SK-N-SH (cell line): ENCODE measurements around the gene SMIM8. TPM values are rescaled to one million over a fixed set of nuclear protein-coding genes. Genes with fewer than 3 reads are reported as not detected.

Experiments used
- CTCF ChIA-PET: fragments of 300-600, 350-600 bp; formaldehyde crosslinking; extraction: SDS; loops from one replicate; lab custom pipeline; 2021; lab: Yijun Ruan, JAX
- POLR2A ChIA-PET: fragments of 350-600 bp; sonication (Branson Sonifier 250); formaldehyde crosslinking; extraction: SDS; loops from one replicate; lab custom pipeline; 2020; ENCODE audit warnings: antibody characterized with exemption, inconsistent platforms; lab: Yijun Ruan, JAX
- DNase-seq: peaks from one replicate; pipeline ENCODE4 v3.0.0; 2012
- H2AFZ ChIP-seq: fragments of 200-600 bp; sonication (generic); 2 replicates; pipeline ENCODE4 v1.8.1; 2016; ENCODE audit warnings: antibody characterized with exemption, mild to moderate bottlenecking, low read depth
- H3F3A ChIP-seq: fragments of 200-600 bp; sonication (generic); replicated peaks from 2 replicates; pipeline ENCODE3; 2016; ENCODE audit warnings: antibody characterized with exemption, mild to moderate bottlenecking; ENCODE audit not compliant: insufficient read depth
- H3K27ac ChIP-seq, 2 experiments: fragments of 200-500 bp in 1 of 2; fragments of 200-600 bp in 1 of 2; sonication (Bioruptor generic) in 1 of 2; sonication (generic), shearing (Covaris generic) in 1 of 2; 2 replicates each; pipeline versions ENCODE4 v1.5.1 to v1.6.1; 2014 to 2016; ENCODE audit warnings: low read depth in 2 of 2, inconsistent platforms in 1 of 2, low read length in 1 of 2, mild to moderate bottlenecking in 1 of 2, mixed read lengths in 1 of 2
- H3K27me3 ChIP-seq: fragments of 200-600 bp; sonication (generic), shearing (Covaris generic); 2 replicates; pipeline ENCODE4 v1.6.1; 2016; ENCODE audit warnings: mixed run types; ENCODE audit not compliant: insufficient read depth
- H3K36me3 ChIP-seq, 2 experiments: fragments of 200-500 bp in 1 of 2; fragments of 200-600 bp in 1 of 2; sonication (Bioruptor generic) in 1 of 2; sonication (generic) in 1 of 2; replicated peaks in 1 of 2; 2 replicates each; pipeline versions ENCODE3 to v1.5.1; 2014 to 2016; ENCODE audit warnings: low read length in 1 of 2, mild to moderate bottlenecking in 1 of 2; ENCODE audit not compliant: insufficient read depth in 2 of 2, control insufficient read depth in 1 of 2
- H3K4me1 ChIP-seq, 2 experiments: fragments of 200-500 bp in 1 of 2; fragments of 200-600 bp in 1 of 2; sonication (Bioruptor generic) in 1 of 2; sonication (generic), shearing (Covaris generic) in 1 of 2; 2 replicates each; pipeline versions ENCODE4 v1.5.1 to v1.6.1; 2014 to 2016; ENCODE audit warnings: low read depth in 1 of 2, low read length in 1 of 2, mixed run types in 1 of 2; ENCODE audit not compliant: insufficient read depth in 2 of 2, control insufficient read depth in 1 of 2
- H3K4me2 ChIP-seq: fragments of 200-600 bp; sonication (generic), shearing (Covaris generic); 2 replicates; pipeline ENCODE4 v1.6.1; 2017; ENCODE audit warnings: mixed run types
- H3K4me3 ChIP-seq, 2 experiments: fragments of 200-500 bp in 1 of 2; fragments of 200-600 bp in 1 of 2; sonication (Bioruptor generic) in 1 of 2; sonication (generic), shearing (Covaris generic) in 1 of 2; 2 replicates each; pipeline versions ENCODE4 v1.5.1 to v1.8.1; 2014 to 2016; ENCODE audit warnings: low read depth in 2 of 2, inconsistent platforms in 1 of 2, low read length in 1 of 2, mild to moderate bottlenecking in 1 of 2, mixed read lengths in 1 of 2, moderate library complexity in 1 of 2
- H3K79me2 ChIP-seq: fragments of 200-600 bp; sonication (generic); 2 replicates; pipeline ENCODE4 v1.8.1; 2017; ENCODE audit warnings: mild to moderate bottlenecking; ENCODE audit not compliant: insufficient read depth
- H3K9ac ChIP-seq: fragments of 200-600 bp; sonication (generic); 2 replicates; pipeline ENCODE4 v1.6.1; 2017; ENCODE audit warnings: mixed run types
- H3K9me2 ChIP-seq: fragments of 200-600 bp; sonication (generic); 2 replicates; pipeline ENCODE4 v1.6.1; 2017; ENCODE audit warnings: mixed run types
- H3K9me3 ChIP-seq: fragments of 200-600 bp; sonication (generic); 2 replicates; pipeline ENCODE4 v1.6.1; 2017; ENCODE audit warnings: mixed run types, mild to moderate bottlenecking, moderate library complexity
- H4K20me1 ChIP-seq: fragments of 200-600 bp; sonication (generic); 2 replicates; pipeline ENCODE4 v1.6.1; 2017; ENCODE audit warnings: mild to moderate bottlenecking, mixed run types; ENCODE audit not compliant: insufficient read depth
- CHD2 ChIP-seq: fragments of 150-350 bp; IDR thresholded peaks from 2 replicates; pipeline ENCODE4 v1.6.1; 2018; ENCODE audit warnings: low read length; ENCODE audit not compliant: partially characterized antibody
- ELF1 ChIP-seq: IDR thresholded peaks from 2 replicates; pipeline ENCODE4 v1.4.0; 2012
- EP300 ChIP-seq, 2 experiments: IDR thresholded peaks; 2 replicates each; pipeline versions ENCODE4 v1.4.0 to v1.6.1; 2012; ENCODE audit warnings: borderline replicate concordance in 1 of 2, low read depth in 1 of 2, low read length in 1 of 2
- EZH2phosphoT487 ChIP-seq: fragments of 200-600 bp; sonication (generic); IDR thresholded peaks from 2 replicates; pipeline ENCODE4 v1.6.1; 2017; ENCODE audit warnings: low read depth, mixed run types, mild to moderate bottlenecking, antibody characterized with exemption, moderate library complexity, borderline replicate concordance
- FOXJ3 ChIP-seq: sonication (generic); formaldehyde crosslinking; IDR thresholded peaks from 2 replicates; pipeline ENCODE4 v1.5.1; 2020; ENCODE audit warnings: mild to moderate bottlenecking, missing genetic modification reagents
- FOXM1 ChIP-seq: IDR thresholded peaks from 2 replicates; pipeline ENCODE4 v1.4.0; 2012; ENCODE audit warnings: low read depth, mild to moderate bottlenecking
- GABPA ChIP-seq: IDR thresholded peaks from 2 replicates; pipeline ENCODE4 v1.4.0; 2012; ENCODE audit warnings: low read depth, mild to moderate bottlenecking
- GATA2 ChIP-seq: sonication (generic); formaldehyde crosslinking; IDR thresholded peaks from 2 replicates; pipeline ENCODE4 v1.5.0; 2020; ENCODE audit warnings: mild to moderate bottlenecking, missing genetic modification reagents
- MEF2A ChIP-seq: IDR thresholded peaks from 2 replicates; pipeline ENCODE4 v1.4.0; 2012; ENCODE audit warnings: low read depth, borderline replicate concordance
- MXI1 ChIP-seq: IDR thresholded peaks from 2 replicates; pipeline ENCODE4 v1.6.1; 2012; ENCODE audit warnings: mild to moderate bottlenecking, low read depth, low read length, improper control_type of control experiment
- NFIC ChIP-seq: IDR thresholded peaks from 2 replicates; pipeline ENCODE4 v1.4.0; 2012; ENCODE audit warnings: borderline replicate concordance
- POLR2AphosphoS5 ChIP-seq: IDR thresholded peaks from 2 replicates; pipeline ENCODE4 v1.6.1; 2012; ENCODE audit warnings: low read depth, low read length
- RAD21 ChIP-seq: IDR thresholded peaks from 2 replicates; pipeline ENCODE4 v1.6.1; 2012; ENCODE audit warnings: mild to moderate bottlenecking, low read length
- RCOR1 ChIP-seq: fragments of 150-350 bp; IDR thresholded peaks from 2 replicates; pipeline ENCODE4 v1.6.1; 2017; ENCODE audit warnings: antibody characterized with exemption, low read length
- RFX5 ChIP-seq: IDR thresholded peaks from 2 replicates; pipeline ENCODE4 v1.6.1; 2012; ENCODE audit warnings: mild to moderate bottlenecking, improper control_type of control experiment, low read length
- TAF1 ChIP-seq: IDR thresholded peaks from 2 replicates; pipeline ENCODE4 v1.6.1; 2012; ENCODE audit warnings: low read depth, mild to moderate bottlenecking, low read length, moderate library complexity, borderline replicate concordance
- WGBS: methylation state at CpG from one replicate; pipeline ENCODE4 v1.1.6; 2017; ENCODE audit warnings: low lambda C conversion rate; 5-methylcytosine and 5-hydroxymethylcytosine counted together
- polyA plus RNA-seq, 3 experiments: library from polyadenylated mRNA; depleted of rRNA; stranded (reverse); fragments of >200 nt; gene quantifications; 2 replicates each; pipeline ENCODE4 v1.2.3, GENCODE V29; 2012
- TF ChIP-seq, protein P1 (sequence below): fragments of 150-350 bp; IDR thresholded peaks from 2 replicates; pipeline ENCODE4 v1.6.1; 2017; ENCODE audit warnings: antibody characterized with exemption, low read length, low read depth, borderline replicate concordance
- TF ChIP-seq, protein P2 (sequence below): fragments of 150-350 bp; IDR thresholded peaks from 2 replicates; pipeline ENCODE4 v1.6.1; 2016; ENCODE audit warnings: mild to moderate bottlenecking, low read depth, low read length
- TF ChIP-seq, protein P3 (sequence below): IDR thresholded peaks from 2 replicates; pipeline ENCODE4 v1.4.0; 2012; ENCODE audit warnings: low read depth
- TF ChIP-seq, protein P4 (sequence below): IDR thresholded peaks from 2 replicates; pipeline ENCODE4 v1.4.0; 2012; ENCODE audit warnings: low read depth, borderline replicate concordance

SMIM8 gene
- polyA plus RNA-seq, 1 of the 3 experiments (the other 2 are of a cell fraction), result 1.6 TPM

DNA sequence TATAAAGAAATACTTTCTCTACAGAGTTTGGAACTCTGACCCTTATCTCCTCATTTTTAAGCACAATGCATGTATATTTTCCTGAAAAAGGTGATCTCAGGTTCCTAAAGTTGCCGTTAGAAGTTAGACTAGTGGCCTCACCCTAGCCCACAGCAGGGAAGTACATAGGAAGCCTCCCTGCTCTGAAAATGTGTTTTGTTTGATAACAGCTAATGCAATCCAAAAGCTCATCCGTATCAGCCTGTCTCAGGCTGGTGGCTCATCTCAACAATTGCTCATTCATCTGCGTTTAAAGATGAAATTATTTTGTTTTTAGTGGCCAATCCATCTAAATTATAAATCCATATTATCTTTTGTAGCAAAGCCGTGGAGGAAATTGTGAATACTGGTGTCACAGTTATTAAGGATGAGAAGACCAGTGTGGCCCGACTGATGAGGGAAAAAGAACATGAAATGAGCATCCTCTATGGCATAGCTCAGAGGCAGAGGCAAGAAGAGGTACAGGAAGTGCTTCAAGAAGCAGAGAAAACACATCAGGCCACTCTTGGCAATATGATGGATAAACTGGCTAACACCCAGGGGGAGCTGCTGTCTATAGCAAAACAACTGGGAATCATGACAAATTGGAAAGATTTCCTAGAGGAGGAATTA is 42.3 kb downstream of the SMIM8 start:
- Histone ChIP-seq H4K20me1 (no peaks in the 10 kb centered on the region), H3K27me3 (no peaks in the 10 kb centered on the region), H3K4me1 (no peaks in the 10 kb centered on the region; a peak in 2 of 4 replicates), H3K4me2 (no peak overlapping the region), H3K4me3 (no peak overlapping the region), H3K9ac (no peak overlapping the region), H3K36me3 (no peaks in the 10 kb centered on the region), H3K79me2 (no peaks in the 10 kb centered on the region), H3F3A (no peaks in the 10 kb centered on the region), H3K9me2 (no peaks in the 10 kb centered on the region), H2AFZ (no peak overlapping the region), H3K9me3 (no peaks in the 10 kb centered on the region), H3K27ac (peak overlapping the region in 1 of 2 experiments; percentile 68; a peak in 2 of 4 replicates)
- TF ChIP-seq RCOR1 (no peak), RFX5 (no peak), EP300 (IDR thresholded peaks at IDR 0.05; ENCODE audit: borderline replicate concordance in 1 of 2, low read depth in 1 of 2, low read length in 1 of 2) (no peak), MEF2A (no peak), FOXJ3 (CRISPR knock-in tag) (no peak), POLR2AphosphoS5 (no peak), GABPA (no peak)
- TF ChIP-seq, protein P1, sequence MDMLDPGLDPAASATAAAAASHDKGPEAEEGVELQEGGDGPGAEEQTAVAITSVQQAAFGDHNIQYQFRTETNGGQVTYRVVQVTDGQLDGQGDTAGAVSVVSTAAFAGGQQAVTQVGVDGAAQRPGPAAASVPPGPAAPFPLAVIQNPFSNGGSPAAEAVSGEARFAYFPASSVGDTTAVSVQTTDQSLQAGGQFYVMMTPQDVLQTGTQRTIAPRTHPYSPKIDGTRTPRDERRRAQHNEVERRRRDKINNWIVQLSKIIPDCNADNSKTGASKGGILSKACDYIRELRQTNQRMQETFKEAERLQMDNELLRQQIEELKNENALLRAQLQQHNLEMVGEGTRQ, result no peak
- WGBS, result 37% methylated on average over 5 of the region's 5 CpGs
- peak; percentile 43 for DNase-seq
- POLR2A ChIA-PET, result interaction anchor here (0.7 kb wide), 1 partner anchor 1531 kb away, joined by 3 read pairs; no protein-coding TSS in a partner anchor
- CTCF ChIA-PET, result interaction anchor here (0.7 to 2.2 kb wide), 3 partner anchors 8 to 109 kb away, joined by 3 to 7 read pairs (median 3); no protein-coding TSS in a partner anchor

DNA sequence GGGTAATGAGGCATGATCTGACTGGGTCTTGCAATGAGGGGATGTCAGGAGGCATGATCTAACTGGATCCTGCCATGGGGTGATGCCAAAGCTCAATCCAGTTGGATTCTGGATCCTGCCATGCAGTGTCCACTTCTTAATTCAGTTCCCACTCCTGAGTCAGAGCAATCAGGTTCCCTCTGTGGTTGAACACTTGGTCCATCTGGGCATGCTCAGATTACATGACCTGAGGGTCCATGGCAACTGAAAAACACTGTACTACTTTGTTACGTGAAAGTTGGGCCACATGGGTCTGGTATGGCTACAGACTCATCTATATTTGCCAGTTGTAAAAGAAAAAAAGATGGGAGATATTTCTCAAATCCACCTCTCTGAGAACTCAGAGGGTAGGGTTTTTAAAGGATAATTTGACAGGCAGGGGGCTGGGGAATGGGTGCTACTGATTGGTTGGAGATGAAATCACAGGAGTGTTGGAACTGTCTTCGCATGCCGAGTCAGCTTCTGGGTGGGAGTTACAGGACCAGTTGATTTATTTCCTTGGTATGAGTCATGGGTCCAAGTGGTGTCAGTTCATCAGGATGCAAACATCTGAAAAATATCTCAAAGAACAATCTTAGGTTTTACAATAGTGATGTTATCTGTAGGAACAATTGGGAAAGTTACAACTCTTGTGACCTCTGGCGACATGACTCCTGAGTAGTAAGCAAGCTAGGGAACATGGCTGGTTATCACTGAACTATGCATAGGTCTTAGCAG is 43.9 kb downstream of the SMIM8 start:
- Histone ChIP-seq H3K4me1 (no peaks in the 10 kb centered on the region; a peak in 2 of 4 replicates), H3K36me3 (no peaks in the 10 kb centered on the region), H3K79me2 (no peaks in the 10 kb centered on the region), H3K9ac (no peak overlapping the region), H3F3A (no peaks in the 10 kb centered on the region), H3K9me2 (no peaks in the 10 kb centered on the region), H4K20me1 (no peaks in the 10 kb centered on the region), H3K9me3 (no peaks in the 10 kb centered on the region), H3K4me3 (no peak overlapping the region), H3K27ac (no peak overlapping the region), H3K4me2 (no peak overlapping the region), H3K27me3 (no peaks in the 10 kb centered on the region), H2AFZ (no peak overlapping the region)
- WGBS, result 82% methylated on average over 4 of the region's 4 CpGs
- no peak for DNase-seq
- POLR2A ChIA-PET, result no interaction called here
- CTCF ChIA-PET, result interaction anchor here (2.2 kb wide), 1 partner anchor 17 kb away, joined by 7 read pairs; no protein-coding TSS in a partner anchor
- TF ChIP-seq TAF1 (no peak), FOXM1 (no peak), FOXJ3 (CRISPR knock-in tag) (no peak), CHD2 (no peak), MXI1 (no peak), RAD21 (no peak), GATA2 (CRISPR knock-in tag) (no peak), NFIC (no peak), ELF1 (no peak), RCOR1 (no peak), EZH2phosphoT487 (no peak)
- TF ChIP-seq, protein P2, sequence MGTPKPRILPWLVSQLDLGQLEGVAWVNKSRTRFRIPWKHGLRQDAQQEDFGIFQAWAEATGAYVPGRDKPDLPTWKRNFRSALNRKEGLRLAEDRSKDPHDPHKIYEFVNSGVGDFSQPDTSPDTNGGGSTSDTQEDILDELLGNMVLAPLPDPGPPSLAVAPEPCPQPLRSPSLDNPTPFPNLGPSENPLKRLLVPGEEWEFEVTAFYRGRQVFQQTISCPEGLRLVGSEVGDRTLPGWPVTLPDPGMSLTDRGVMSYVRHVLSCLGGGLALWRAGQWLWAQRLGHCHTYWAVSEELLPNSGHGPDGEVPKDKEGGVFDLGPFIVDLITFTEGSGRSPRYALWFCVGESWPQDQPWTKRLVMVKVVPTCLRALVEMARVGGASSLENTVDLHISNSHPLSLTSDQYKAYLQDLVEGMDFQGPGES, result no peak
- TF ChIP-seq, protein P3, sequence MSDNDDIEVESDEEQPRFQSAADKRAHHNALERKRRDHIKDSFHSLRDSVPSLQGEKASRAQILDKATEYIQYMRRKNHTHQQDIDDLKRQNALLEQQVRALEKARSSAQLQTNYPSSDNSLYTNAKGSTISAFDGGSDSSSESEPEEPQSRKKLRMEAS, result no peak
- TF ChIP-seq, protein P1, result no peak
- TF ChIP-seq, protein P4, sequence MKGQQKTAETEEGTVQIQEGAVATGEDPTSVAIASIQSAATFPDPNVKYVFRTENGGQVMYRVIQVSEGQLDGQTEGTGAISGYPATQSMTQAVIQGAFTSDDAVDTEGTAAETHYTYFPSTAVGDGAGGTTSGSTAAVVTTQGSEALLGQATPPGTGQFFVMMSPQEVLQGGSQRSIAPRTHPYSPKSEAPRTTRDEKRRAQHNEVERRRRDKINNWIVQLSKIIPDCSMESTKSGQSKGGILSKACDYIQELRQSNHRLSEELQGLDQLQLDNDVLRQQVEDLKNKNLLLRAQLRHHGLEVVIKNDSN, result no peak
